AG10803 (cell line): Measurements from ENCODE around the gene REEP3.

ENCODE experiments used
- DNase-seq: peaks from one replicate; pipeline ENCODE4 v3.0.0; 2010; ENCODE audit warnings: low read depth
- H3K4me3 ChIP-seq: 2 replicates; pipeline ENCODE4 v1.5.1; 2011; ENCODE audit warnings: mild to moderate bottlenecking, low read length, control low read depth
- CTCF ChIP-seq: conservative IDR thresholded peaks from 2 replicates; pipeline ENCODE4 v1.5.1; 2011; ENCODE audit warnings: mild to moderate bottlenecking, low read length, control low read depth, inconsistent platforms

REEP3 gene

GRCh38 chr10:63579371-63580014, 58.3 kb downstream of the REEP3 start:
- DNase-seq, result no peak
- no peak overlapping the region for H3K4me3 ChIP-seq
- no peak for TF ChIP-seq CTCF

- DNase-seq, result no peak
- no peak overlapping the region for H3K4me3 ChIP-seq
- TF ChIP-seq CTCF, result no peak
These were observed 61.5 kb downstream of the REEP3 start for GRCh38 chr10:63582690-63583089.

- TF ChIP-seq CTCF, result no peak
- no peak for DNase-seq
These were observed 62.2 kb downstream of the REEP3 start for GRCh38 chr10:63583397-63583796.

GRCh38 chr10:63583909-63584724, 62.9 kb downstream of the REEP3 start:
- H3K4me3 ChIP-seq, result no peak overlapping the region
- no peak for TF ChIP-seq CTCF
- DNase-seq, result peak; percentile 12

More at GRCh38 chr10:63583397-63583796, 62.2 kb downstream of the REEP3 start:
- no peak overlapping the region for H3K4me3 ChIP-seq

GRCh38 chr10:63584725-63585035, 63.5 kb downstream of the REEP3 start:
- no peak for DNase-seq
- no peak for TF ChIP-seq CTCF
- H3K4me3 ChIP-seq, result no peak overlapping the region

GRCh38 chr10:63585041-63585440, 63.8 kb downstream of the REEP3 start:
- no peak for TF ChIP-seq CTCF
- no peak overlapping the region for H3K4me3 ChIP-seq

GRCh38 chr10:63586043-63586442, 64.8 kb downstream of the REEP3 start:
- no peak for TF ChIP-seq CTCF
- H3K4me3 ChIP-seq, result no peak overlapping the region
- DNase-seq, result no peak

More at GRCh38 chr10:63585041-63585440, 63.8 kb downstream of the REEP3 start:
- DNase-seq, result no peak
